ENCODE results near the gene LRRN4CL.

DNA sequence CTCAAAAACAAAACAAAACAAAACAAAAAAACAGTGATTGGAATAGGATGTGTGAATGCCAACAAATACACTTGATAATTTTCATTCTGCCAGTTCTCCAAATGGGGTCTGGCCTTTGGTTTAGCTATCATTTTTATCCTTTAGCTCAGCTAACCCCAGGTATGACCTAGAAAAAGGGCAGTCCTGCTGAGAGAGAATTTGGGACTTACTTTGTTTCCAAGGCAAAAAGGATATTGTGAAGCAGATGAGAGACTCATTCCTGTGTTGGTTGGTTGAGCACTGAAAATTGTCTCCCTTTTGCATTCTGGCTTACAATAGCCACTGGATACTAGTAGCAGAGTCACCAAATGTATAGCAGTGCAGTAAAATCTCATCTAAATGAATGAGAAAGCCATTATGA lies 47.9 kb upstream of the LRRN4CL start:
- TF ChIP-seq, protein P1, sequence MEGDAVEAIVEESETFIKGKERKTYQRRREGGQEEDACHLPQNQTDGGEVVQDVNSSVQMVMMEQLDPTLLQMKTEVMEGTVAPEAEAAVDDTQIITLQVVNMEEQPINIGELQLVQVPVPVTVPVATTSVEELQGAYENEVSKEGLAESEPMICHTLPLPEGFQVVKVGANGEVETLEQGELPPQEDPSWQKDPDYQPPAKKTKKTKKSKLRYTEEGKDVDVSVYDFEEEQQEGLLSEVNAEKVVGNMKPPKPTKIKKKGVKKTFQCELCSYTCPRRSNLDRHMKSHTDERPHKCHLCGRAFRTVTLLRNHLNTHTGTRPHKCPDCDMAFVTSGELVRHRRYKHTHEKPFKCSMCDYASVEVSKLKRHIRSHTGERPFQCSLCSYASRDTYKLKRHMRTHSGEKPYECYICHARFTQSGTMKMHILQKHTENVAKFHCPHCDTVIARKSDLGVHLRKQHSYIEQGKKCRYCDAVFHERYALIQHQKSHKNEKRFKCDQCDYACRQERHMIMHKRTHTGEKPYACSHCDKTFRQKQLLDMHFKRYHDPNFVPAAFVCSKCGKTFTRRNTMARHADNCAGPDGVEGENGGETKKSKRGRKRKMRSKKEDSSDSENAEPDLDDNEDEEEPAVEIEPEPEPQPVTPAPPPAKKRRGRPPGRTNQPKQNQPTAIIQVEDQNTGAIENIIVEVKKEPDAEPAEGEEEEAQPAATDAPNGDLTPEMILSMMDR (IDR thresholded peaks at IDR 0.05), result no peak
- TF ChIP-seq POLR2AphosphoS5 (IDR thresholded peaks at IDR 0.05) (no peak), POLR2A (IDR thresholded peaks at IDR 0.05) (no peak)

Data from breast epithelium (tissue), 3 donors.